Measurements from ENCODE around the gene STON1.
"Not testable (repeated sequence)": the region's sequence is repeated elsewhere in the genome, so short reads cannot be mapped to it uniquely, and the experiment has no call there.

STON1 gene

DNA sequence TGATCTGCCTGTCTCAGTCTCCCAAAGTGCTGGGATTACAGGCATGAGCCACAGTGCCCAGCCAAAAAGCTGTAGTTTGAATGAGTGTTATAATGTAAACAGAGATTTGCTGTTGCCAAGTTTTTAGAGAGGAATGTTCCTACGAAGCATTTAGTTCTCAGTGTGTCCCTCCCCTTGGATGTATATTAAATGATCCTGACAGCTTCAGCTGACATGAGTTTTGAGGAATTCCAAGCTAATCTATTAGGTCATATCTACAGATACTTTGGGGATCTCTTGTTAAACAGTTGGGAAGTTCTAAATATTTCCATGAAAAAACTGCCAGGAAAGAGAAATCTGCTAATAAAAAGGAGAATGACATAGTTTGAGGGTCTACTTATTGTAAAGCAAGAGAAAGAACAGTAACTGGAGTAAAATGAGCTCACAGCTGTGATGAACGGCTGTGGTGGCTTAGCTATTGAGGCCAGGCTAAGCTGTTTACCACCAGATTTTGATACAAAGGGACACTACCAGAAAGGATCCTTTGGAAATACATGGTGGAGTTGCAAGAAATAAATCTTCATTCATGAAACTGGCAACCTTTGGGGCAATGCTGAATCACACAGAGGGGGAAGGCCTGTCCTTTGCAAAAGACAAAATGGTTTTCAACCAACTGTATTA is 2.6 kb upstream of the STON1 start:
- DNase-seq (ENCODE audit: low read depth) = no peak

DNA sequence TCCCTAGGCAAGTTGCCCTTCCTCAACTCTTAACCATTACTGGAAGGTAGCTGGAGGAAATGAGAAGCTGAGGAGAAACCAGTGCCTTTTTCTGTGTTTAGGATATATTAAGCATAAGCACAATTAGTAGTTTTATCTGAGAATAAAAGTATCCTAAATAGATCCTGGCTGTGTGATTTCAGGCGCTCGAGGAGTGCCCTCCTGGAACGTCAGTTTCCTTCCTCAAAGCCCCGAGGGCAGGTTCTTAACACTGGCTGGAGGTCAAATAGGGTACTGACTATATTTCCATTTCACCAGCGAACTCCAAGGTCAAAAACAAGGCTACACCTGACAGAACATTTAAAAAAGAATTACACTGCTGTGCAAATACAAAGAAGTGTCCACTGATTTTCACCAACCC is 1.5 kb upstream of the STON1 start:
- DNase-seq (ENCODE audit: low read depth) = no peak

DNA sequence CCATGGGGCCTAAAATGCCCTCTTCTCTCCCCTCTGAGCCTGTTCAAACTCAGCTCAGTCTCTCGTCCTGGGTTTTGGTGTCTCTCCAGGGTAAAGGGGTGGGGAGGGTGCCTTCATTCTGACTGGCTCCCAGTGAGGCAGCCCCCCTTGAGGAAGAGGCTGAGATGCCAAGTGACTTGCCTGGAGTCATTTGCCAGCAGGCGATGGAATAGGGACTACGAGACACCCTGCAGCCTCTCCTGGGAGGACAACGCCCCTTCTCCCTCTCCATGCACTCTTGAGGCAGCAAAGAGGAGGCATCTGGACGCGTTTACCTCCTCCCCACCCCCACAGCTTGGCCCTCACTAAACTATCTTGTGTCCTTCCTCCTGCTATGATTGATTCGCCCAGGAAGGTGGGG is 760 bp upstream of the STON1 start:
- no peak for DNase-seq (ENCODE audit: low read depth)

- no peak for DNase-seq (ENCODE audit: low read depth)
Measured at GRCh38 chr2:48529676-48530032, 300 bp upstream of the STON1 start.

GRCh38 chr2:48531141-48531648 is 1.2 kb downstream of the STON1 start:
- no peak for DNase-seq (ENCODE audit: low read depth)

- no peak for DNase-seq (ENCODE audit: low read depth)
Measured at GRCh38 chr2:48532174-48532573, 2.2 kb downstream of the STON1 start.

DNA sequence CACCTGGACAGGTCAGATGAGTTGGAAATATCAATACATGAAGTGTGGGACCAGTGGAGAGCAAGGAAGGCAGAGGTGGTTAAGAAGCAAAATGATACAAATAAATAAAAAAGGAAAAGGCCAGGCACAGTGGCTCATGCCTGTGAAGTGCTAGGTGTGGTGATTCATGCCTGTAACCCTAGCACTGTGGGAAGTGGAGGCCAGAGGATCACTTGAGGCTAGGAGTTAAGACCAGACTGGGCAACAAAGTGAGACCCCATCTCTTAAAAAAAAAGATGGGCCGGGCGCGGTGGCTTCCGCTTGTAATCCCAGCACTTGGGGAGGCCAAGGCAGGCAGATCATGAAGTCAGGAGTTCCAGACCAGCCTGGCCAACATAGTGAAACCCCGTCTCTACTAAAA is 2.9 kb downstream of the STON1 start:
- DNase-seq (ENCODE audit: low read depth) = no peak

DNA sequence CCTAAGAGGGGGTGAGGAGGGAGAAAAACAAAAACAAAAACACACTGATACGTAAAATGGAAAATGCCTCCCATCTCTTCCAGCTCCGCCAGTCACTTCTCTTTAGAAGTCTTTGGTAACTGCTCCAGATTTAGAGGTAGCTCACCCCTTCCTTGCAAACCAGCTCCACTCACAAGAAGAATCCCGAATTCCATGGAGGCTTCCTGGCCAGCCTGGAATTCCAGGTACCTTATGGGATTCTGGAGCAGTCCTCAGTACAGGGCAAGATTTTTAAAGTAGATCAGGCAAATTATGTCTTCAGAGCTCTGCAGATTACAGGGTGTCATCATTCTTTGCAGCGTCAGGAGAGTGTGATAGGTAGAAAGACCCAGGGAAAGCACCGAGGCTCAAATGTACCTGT is 4.8 kb downstream of the STON1 start:
- no peak for DNase-seq (ENCODE audit: low read depth)

DNA sequence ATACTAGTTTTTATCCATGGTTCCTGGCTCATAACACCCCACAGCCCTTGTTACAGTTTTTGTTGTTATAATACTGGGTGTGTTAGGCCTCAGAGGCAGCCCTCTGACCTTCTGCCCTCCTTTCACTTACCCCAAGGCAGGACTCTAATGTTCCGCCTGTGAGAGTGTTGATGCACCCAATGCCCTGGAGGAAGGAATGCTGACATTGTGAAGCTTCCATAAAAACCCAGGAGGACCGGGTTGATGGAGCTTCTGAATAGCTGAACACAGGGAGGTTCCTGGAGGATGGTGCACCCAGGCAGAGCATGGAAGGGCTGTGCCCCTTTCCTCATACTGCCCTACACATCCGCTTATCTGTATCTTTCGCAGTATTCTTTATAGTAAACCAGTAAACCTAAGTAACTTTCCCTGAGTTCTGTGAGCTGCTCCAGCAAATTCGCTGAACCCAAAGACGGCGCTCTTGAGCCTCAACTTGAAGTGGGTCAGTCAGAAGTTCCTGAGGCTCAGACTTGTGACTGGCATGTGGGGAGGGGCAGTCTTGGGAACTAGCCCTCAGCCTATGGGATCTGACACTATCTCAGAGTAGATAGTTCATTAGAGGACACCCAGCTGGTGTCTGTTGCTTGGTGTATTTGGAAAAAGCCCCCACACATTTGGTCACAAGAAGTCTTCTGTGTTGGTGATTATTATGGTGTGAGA is 10.4 kb downstream of the STON1 start:
- no peak for DNase-seq (ENCODE audit: low read depth)

DNA sequence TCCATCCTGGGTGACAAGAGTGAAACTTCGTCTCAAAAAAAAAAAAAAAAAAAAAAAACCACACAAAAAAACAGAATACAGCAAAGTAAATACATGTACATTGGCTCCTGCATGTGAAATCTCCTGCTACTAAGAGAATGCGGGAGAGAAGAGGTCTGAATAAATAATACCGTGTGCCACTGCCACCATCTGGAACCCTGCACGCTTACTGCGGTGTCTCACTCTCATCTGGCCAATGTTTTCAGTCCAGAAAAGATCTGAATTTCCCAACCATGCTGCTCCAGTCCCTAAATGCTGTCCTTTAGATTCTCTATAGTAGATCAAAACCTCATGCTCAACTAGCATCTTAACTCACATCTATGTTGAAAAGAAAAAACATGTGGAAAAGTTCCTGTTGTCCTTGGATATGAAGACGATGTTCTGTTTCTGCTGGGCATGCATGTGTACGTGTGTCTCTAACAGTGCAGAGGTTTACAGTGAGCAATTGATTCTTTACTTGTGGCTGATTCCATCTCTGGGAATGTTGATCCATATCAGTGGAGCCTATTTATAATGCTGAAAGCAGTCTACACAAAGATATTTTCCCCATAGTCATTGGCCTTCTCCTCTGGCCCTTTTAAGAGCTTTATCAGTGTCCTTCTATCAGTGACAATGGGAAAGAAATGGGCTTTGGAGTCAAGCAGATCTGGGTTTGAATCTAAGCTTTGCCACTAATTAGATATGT is 11.9 kb downstream of the STON1 start:
- no peak for DNase-seq (ENCODE audit: low read depth)

DNA sequence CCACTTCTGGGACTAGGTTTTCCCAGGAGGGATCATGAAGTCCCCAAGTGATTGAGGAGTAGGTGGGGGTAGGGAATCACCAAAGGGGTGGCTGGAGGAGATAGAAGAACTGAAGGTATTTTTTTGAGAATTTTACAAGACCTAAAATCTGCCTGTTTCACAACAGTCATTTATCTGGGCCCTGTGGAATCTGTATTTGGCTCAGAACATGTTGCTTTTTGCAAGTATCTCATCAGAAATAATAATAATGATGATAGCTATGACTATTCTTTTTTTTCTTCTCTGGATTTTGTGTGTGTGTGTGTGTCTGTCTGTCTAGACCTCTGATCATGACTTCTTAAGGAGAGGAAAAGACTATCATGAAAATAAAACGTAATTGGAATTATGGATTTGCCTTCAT is 13.9 kb downstream of the STON1 start:
- DNase-seq (ENCODE audit: low read depth) = no peak

GRCh38 chr2:48545244-48545643 is 15.3 kb downstream of the STON1 start:
- no peak for DNase-seq (ENCODE audit: low read depth)

DNA sequence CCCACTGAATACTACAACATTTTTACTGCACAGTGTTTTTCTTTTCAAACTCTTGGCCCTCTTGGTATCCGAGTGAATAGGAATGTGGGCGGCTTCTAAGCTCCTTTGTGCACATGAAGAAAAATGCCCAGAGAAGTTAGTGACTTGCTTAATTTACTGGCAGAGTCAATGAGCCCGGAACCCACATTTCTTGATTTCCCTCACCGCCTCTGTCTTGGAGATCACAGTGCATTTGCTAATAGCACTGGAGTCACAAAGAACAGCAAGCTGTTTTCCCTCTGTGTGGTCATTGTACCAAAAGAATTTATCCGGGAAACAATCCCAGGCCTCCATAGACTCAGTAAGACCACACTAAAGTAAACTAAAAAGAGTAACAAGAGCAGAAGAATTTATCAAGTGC is 18.9 kb downstream of the STON1 start:
- DNase-seq (ENCODE audit: low read depth) = no peak

- no peak for DNase-seq (ENCODE audit: low read depth)
Measured at GRCh38 chr2:48549972-48550371, 20.0 kb downstream of the STON1 start.

- DNase-seq (ENCODE audit: low read depth) = no peak
Measured at GRCh38 chr2:48551548-48551947, 21.6 kb downstream of the STON1 start.

GRCh38 chr2:48555071-48555470 is 25.1 kb downstream of the STON1 start:
- DNase-seq (ENCODE audit: low read depth) = not testable (repeated sequence)

- DNase-seq (ENCODE audit: low read depth) = no peak
Measured at GRCh38 chr2:48558456-48558855, 28.5 kb downstream of the STON1 start.

GRCh38 chr2:48560546-48561209 is 30.7 kb downstream of the STON1 start:
- no peak for DNase-seq (ENCODE audit: low read depth)

DNA sequence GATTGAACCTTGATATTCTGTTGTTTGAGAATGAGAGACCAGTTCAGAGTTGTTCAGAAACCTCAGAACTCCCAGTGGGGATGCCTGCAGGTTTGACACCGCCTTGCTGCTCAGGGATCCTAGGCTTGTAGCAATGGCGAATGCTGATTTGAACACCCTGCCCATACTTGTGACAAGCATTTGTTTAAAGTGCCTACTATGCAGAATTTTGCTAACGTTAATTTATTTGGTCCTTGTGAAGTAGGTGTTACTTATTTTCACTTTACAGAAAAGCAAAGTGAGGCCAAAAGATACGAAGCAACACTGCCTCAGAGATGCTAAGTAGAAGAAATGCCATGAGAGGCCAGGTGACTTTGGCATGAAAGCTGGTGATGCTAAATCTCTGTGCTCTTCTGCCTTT is 32.3 kb downstream of the STON1 start:
- DNase-seq (ENCODE audit: low read depth) = no peak

GRCh38 chr2:48566592-48567310 is 36.8 kb downstream of the STON1 start:
- no peak for DNase-seq (ENCODE audit: low read depth)

DNA sequence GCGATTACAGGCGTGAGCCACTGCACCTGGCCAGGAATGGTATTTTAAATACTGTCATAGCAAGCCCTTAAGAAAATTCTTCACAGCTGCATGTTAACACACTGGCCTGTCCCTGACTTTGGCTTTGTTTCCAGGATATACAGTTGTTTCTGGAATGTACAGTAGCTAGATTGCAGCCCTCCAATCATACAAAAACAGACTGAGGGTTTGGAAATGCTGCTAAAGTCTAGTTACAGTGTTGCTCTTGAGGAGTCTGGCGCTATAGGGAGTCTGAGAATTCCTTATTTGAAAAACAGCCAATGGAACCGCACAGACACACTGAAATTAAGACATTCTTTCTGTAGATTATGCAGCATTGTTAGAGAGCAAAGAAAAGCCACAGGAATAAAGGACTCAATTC is 37.7 kb downstream of the STON1 start:
- DNase-seq (ENCODE audit: low read depth) = no peak

DNA sequence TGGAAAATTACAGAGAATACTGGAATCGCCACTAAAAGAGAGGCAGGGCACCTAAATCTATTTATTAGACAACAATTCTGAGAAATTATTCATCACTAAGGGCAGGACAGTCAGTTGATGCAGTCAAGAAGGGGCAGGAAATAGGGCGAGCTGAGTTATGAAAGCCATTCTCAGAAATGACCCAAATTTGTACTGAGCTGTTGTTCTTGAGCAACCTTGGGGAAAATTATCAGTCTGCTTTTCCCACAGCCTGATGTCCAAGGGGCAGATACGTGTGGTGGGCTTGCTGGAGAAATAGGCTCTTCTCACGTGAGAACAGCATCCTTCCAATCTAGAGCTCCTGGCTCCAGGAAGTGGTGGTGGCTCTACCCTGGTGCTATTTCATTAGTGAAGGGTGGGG is 38.6 kb downstream of the STON1 start:
- no peak for DNase-seq (ENCODE audit: low read depth)
